ENCODE results near the gene NFAT5.

The NFAT5 gene

GRCh38 chr16:69688589-69688988, 122.8 kb downstream of the NFAT5 start:
- TF ChIP-seq EGR1 (IDR thresholded peaks at IDR 0.05) = no peak
- no peak for TF ChIP-seq REST (IDR thresholded peaks at IDR 0.05; ENCODE audit: low read depth)
- no peak for TF ChIP-seq NFIC (IDR thresholded peaks at IDR 0.05)
- TF ChIP-seq YY1 (IDR thresholded peaks at IDR 0.05; ENCODE audit: low read depth) = no peak
- no peak for TF ChIP-seq USF1 (IDR thresholded peaks at IDR 0.05)
- TF ChIP-seq TEAD4 (IDR thresholded peaks at IDR 0.05) = no peak
- TF ChIP-seq RAD21 (IDR thresholded peaks at IDR 0.05; ENCODE audit: low read depth) = no peak
- TF ChIP-seq MAX (IDR thresholded peaks at IDR 0.05) = no peak
- TF ChIP-seq ZBTB7A (IDR thresholded peaks at IDR 0.05; ENCODE audit: low read depth) = no peak
- no peak for TF ChIP-seq TCF12 (IDR thresholded peaks at IDR 0.05; ENCODE audit: low read depth)
- no peak for TF ChIP-seq FOXM1 (IDR thresholded peaks at IDR 0.05; ENCODE audit: borderline replicate concordance, low read depth)
- no peak for TF ChIP-seq EP300 (IDR thresholded peaks at IDR 0.05; ENCODE audit: borderline replicate concordance)

- TF ChIP-seq CEBPB (IDR thresholded peaks at IDR 0.05) (no peak), CREB1 (IDR thresholded peaks at IDR 0.05; ENCODE audit: low read depth) (no peak), EGR1 (IDR thresholded peaks at IDR 0.05) (no peak), ZBTB7A (IDR thresholded peaks at IDR 0.05; ENCODE audit: low read depth) (no peak)
Observed at GRCh38 chr16:69691980-69692911, 126.5 kb downstream of the NFAT5 start.

- TF ChIP-seq ZBTB7A (IDR thresholded peaks at IDR 0.05; ENCODE audit: low read depth) = no peak
- TF ChIP-seq TEAD4 (IDR thresholded peaks at IDR 0.05) = no peak
- TF ChIP-seq USF1 (IDR thresholded peaks at IDR 0.05) = no peak
- TF ChIP-seq REST (IDR thresholded peaks at IDR 0.05; ENCODE audit: low read depth) = no peak
- TF ChIP-seq RAD21 (IDR thresholded peaks at IDR 0.05; ENCODE audit: low read depth) = no peak
- TF ChIP-seq EP300 (IDR thresholded peaks at IDR 0.05; ENCODE audit: borderline replicate concordance) = no peak
- TF ChIP-seq TAF1 (IDR thresholded peaks at IDR 0.05; ENCODE audit: low read depth) = no peak
- TF ChIP-seq CREB1 (IDR thresholded peaks at IDR 0.05; ENCODE audit: low read depth) = no peak
- no peak for TF ChIP-seq NFIC (IDR thresholded peaks at IDR 0.05)
- TF ChIP-seq MAX (IDR thresholded peaks at IDR 0.05) = no peak
- TF ChIP-seq YY1 (IDR thresholded peaks at IDR 0.05; ENCODE audit: low read depth) = no peak
- no peak for TF ChIP-seq CEBPB (IDR thresholded peaks at IDR 0.05)
- TF ChIP-seq FOXM1 (IDR thresholded peaks at IDR 0.05; ENCODE audit: borderline replicate concordance, low read depth) = no peak
- no peak for TF ChIP-seq TCF12 (IDR thresholded peaks at IDR 0.05; ENCODE audit: low read depth)
- TF ChIP-seq EGR1 (IDR thresholded peaks at IDR 0.05) = no peak
Observed at GRCh38 chr16:69693916-69694315, 128.2 kb downstream of the NFAT5 start.

GRCh38 chr16:69698404-69698803, 132.6 kb downstream of the NFAT5 start:
- TF ChIP-seq TEAD4 (IDR thresholded peaks at IDR 0.05) (no peak), REST (IDR thresholded peaks at IDR 0.05; ENCODE audit: low read depth) (no peak), CREB1 (IDR thresholded peaks at IDR 0.05; ENCODE audit: low read depth) (no peak), EGR1 (IDR thresholded peaks at IDR 0.05) (no peak), MAX (IDR thresholded peaks at IDR 0.05) (no peak), TCF12 (IDR thresholded peaks at IDR 0.05; ENCODE audit: low read depth) (no peak), YY1 (IDR thresholded peaks at IDR 0.05; ENCODE audit: low read depth) (no peak), TAF1 (IDR thresholded peaks at IDR 0.05; ENCODE audit: low read depth) (no peak), ZBTB7A (IDR thresholded peaks at IDR 0.05; ENCODE audit: low read depth) (no peak), FOXM1 (IDR thresholded peaks at IDR 0.05; ENCODE audit: borderline replicate concordance, low read depth) (no peak), NFIC (IDR thresholded peaks at IDR 0.05) (no peak), RAD21 (IDR thresholded peaks at IDR 0.05; ENCODE audit: low read depth) (no peak), USF1 (IDR thresholded peaks at IDR 0.05) (no peak)

Measured in Ishikawa (cell line).